GM21737 (cell line): ENCODE results near the gene MON2.
"Not testable (repeated sequence)": the region's sequence is repeated elsewhere in the genome, so short reads cannot be mapped to it uniquely, and the experiment has no call there.

ENCODE experiments used
- ATAC-seq: cut with Tn5 transposase; IDR thresholded peaks from one replicate; pipeline ENCODE4 v1.9.1; 2021; ENCODE audit warnings: mild to moderate bottlenecking, moderate library complexity; ENCODE audit not compliant: unreplicated experiment

MON2 gene

GRCh38 chr12:62543741-62544140 lies 77.1 kb downstream of the MON2 start:
- ATAC-seq, result no peak

DNA sequence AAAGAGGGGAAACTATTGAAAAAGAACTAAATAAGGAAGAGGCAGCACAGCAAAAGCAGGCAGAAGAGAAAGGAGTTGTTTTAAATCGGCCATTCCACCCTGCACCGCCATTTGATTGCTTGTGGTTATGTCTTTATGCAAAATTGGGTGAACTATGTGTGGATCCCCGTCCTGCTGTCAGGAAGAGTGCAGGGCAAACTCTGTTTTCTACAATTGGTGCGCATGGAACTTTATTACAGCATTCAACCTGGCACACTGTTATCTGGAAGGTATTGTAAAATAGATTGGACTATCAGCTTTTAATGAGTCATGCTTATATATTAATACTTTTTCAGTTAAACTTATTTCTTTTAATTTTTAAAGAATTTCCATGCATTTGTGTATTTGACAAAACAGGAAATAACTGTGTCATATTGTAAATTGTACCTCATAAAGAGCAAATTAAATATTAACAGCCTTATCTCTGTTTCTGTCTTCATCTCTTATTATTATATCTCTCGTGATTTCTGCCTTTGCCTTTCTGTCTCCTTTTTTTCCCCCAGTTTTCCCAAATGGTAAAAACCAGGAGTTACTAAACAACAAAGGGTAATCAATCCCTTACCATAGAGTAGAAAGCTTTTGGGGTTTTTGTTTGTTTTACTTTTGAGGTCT lies 86.4 kb downstream of the MON2 start:
- no peak for ATAC-seq

GRCh38 chr12:62559366-62559765 lies 92.7 kb downstream of the MON2 start:
- ATAC-seq, result not testable (repeated sequence)

DNA sequence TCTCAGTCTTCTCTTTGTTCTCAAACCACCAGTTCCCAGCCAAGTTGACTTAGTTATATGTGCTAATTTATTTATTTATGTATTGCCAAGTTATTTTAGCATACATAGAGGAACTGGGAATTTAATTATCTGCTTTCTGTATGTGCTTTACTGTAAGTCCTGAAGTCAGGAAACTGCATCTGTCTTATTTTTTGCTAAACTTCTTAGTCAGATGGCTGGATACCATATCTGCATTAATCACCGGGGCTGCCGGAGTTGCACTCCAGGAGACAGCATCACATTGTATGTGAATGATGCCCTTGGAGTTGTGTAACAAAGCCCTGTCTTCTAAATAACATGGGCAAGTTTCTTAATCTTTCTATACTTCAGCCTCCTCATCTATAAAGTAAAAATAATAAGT lies 96.2 kb downstream of the MON2 start:
- ATAC-seq, result no peak

- ATAC-seq, result no peak
Measured at GRCh38 chr12:62575036-62575435, 108.4 kb downstream of the MON2 start.

GRCh38 chr12:62576503-62576902 lies 109.9 kb downstream of the MON2 start:
- no peak for ATAC-seq

- no peak for ATAC-seq
Measured at GRCh38 chr12:62578726-62579125, 112.1 kb downstream of the MON2 start.

DNA sequence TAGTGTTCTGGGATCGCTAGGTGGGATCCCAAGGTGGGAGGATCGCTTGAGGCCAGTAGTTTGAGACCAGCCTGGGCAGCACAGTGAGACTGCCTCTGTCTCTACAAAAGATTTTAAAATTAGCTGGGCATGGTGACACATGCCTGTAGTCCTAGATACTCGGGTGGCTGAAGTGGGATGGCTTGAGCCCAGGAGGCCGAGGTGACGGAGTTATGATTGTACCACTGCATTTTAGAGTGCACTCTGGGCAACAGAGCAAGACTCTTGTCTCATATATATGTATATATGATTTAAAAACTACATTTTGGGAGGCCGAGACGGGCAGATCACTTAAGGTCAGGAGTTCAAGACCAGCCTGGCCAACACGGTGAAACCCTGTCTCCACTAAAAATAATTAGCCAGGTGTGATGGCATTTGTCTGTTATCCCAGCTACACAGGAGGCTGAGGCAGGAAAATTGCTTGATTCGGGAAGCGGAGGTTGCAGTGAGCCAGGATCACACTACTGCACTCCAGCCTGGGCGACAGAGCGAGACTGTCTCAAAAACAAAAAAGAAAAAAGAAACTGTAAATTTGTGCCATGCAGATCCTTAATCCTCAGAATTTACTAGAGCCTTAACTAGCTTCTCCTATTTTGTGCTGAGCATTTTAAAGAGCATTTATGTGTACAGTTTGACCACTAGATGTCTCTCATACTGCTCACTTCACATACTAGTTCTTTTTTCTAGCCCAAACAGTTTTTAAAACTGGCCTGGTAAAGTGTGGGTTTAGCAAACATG lies 114.8 kb downstream of the MON2 start:
- ATAC-seq, result no peak

DNA sequence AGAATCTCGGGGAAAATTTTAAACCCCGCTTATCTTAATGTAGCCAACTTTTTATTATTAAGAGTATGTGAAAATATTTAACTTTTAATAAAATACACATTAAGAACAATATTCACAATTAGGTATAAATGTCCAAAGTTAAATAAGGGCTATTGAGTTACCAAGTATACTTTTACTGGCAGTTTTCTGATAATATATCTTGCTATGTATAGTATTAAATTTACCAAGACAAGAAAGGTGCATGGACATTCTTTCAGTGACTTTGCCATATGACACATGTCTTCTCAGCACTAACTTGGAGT lies 115.4 kb downstream of the MON2 start:
- ATAC-seq, result no peak

DNA sequence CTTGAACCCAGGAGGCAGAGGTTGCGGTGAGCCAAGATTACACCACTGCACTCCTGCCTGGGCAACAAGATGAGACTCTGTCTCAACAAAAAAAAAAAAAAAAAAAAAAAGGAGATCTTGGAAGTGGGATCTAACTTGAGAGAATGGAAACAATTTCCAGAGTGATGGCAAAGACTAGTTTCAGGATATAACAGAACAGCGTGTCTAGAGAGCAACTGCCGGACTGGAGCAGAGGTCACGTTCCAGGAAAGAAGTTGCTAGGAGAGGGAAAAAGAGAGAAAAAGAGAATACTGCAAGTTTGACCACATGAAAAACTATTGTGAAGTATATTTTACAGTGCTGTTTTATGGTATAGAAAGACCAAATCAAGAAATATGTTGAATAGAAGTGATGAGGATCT lies 118.0 kb downstream of the MON2 start:
- ATAC-seq, result no peak

- ATAC-seq, result no peak
Measured at GRCh38 chr12:62586850-62587249, 120.2 kb downstream of the MON2 start.

DNA sequence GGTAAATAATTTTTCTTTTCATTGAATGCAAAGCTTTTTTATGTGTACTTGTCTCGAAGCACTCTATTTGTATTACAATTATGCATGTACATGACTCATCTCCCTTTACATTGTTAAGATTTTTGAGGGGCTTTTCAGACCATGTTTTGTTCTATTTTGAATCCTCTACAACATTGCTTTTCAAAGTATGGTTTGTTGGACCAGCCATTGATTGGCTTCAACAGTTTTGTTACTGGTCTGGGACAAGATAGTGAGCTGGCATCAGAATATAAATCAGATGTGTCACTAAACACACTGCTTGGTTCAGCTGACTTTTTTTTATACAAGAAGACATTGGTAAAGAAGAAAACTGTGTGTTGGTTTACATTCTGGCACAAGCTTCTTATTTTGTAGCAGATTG lies 122.3 kb downstream of the MON2 start:
- ATAC-seq, result no peak

GRCh38 chr12:62597253-62597652 lies 130.6 kb downstream of the MON2 start:
- no peak for ATAC-seq

GRCh38 chr12:62598846-62599245 lies 132.2 kb downstream of the MON2 start:
- no peak for ATAC-seq

GRCh38 chr12:62599854-62600437 lies 133.3 kb downstream of the MON2 start:
- ATAC-seq, result no peak

GRCh38 chr12:62601765-62602164 lies 135.1 kb downstream of the MON2 start:
- no peak for ATAC-seq

DNA sequence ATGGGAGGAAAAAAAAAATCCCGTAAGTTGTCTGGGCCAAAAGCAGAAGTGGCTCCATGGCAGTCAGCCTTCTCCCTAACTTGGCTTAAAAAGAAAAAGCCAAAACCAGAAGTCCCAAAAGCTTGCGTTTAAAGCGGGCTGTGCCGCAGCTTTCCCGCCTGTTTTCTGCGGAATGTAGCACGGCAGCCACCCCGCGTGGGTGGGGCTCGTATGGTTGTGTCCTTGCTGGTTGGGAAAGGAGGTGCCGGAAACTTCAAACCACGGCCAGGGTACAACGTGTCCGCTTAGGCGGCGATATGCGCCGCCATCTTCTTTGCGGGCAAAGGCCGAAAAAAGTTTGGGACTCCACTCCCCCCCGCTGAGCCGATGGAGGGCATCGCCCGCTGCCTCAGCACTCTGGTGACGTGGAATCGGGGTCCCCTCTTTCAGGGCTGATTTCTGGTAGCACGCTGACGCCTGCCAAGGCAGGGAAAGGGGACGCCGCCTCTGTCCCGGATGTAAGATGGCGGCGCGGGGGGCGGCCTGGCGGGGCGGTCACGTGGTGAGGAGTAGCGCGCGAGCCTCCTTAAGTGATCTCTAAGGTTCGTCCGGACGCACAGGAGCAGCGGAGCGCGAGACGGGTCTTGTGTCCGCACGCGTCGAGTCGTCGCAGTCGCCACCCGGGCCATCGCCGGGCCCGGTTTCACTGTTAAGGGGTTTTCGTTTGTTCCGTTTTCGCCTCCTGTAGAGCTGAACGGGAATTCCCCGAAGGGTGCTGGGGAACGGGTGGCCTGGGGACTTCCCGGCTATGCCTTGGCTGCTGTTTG lies 135.8 kb downstream of the MON2 start:
- ATAC-seq, result peak; percentile 68

DNA sequence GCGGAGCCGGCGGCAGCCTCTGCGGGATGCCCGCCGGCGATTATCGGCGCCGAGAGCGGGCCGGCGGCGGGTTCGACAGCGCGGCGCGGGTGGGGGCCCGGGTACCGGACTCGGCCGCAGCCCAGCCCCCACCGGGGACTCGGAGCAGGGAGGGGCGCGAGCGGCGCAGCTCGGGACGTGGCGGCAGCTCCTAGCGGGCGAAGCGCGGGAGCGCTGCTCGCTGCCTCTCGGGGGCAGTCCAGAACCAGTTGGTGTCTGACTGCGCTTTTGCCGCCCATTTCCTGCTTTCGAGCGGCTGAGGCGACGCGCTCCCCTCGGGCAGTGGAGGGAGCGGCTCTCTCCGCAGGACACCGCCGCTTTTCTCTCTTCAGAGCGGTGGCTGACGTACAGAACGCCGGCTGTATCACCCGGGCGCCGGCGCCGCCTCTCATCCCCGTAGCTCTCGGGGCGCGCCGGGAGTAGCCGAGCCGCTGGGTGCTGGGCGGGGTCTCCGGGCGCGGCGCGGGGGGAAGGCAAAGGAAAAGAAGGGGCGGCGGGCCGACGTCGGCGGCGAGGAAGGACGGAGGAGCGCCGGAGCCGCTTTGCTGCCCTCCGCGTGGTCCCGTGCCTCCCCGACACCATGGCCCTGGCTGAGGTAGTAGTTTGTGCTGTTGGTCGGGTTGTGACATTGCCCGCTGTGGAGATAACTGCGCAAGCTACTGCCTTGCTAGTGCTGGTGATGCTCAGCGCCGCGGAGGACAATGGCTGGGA lies 136.6 kb downstream of the MON2 start:
- ATAC-seq, result peak; percentile 69

- ATAC-seq, result no peak
Measured at GRCh38 chr12:62603811-62604098, 137.1 kb downstream of the MON2 start.

DNA sequence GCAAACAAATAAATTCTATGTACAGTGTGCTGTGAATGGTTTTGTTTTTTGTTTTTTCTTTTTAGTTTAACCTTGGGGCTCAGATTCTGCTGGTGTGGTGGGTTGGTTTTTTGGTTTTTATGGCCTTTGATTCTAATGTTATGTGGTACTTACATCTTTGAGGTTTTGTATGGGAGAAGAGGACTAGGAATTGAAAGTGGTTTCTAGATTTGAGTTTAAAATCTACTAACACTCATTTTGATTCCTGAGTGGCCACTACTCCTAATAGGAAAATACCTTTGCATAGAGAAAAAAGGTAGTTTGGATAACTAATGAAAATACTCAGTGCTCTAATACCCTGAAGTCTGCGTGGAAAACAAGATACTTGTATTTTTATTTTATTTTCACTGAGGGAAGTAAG lies 137.7 kb downstream of the MON2 start:
- no peak for ATAC-seq

- ATAC-seq, result no peak
Measured at GRCh38 chr12:62604871-62605270, 138.2 kb downstream of the MON2 start.
